HG03159 (cell line): ENCODE measurements around the gene SDK1.

ENCODE experiments used
- ATAC-seq: cut with Tn5 transposase; IDR thresholded peaks from one replicate; pipeline ENCODE4 v1.9.1; 2021; ENCODE audit warnings: mild to moderate bottlenecking, moderate library complexity; ENCODE audit not compliant: unreplicated experiment

Gene SDK1

GRCh38 chr7:3518546-3518945 is 217.5 kb downstream of the SDK1 start:
- no peak for ATAC-seq

- ATAC-seq: no peak
These were observed 219.2 kb downstream of the SDK1 start for GRCh38 chr7:3520206-3520605.

- ATAC-seq: no peak
These were observed 226.6 kb downstream of the SDK1 start for GRCh38 chr7:3527496-3528124.

- ATAC-seq: no peak
These were observed 232.0 kb downstream of the SDK1 start for GRCh38 chr7:3533040-3533439.

GRCh38 chr7:3537210-3537875 is 236.3 kb downstream of the SDK1 start:
- ATAC-seq: no peak

GRCh38 chr7:3538041-3538440 is 237.0 kb downstream of the SDK1 start:
- ATAC-seq: no peak

- ATAC-seq: no peak
These were observed 239.6 kb downstream of the SDK1 start for GRCh38 chr7:3540456-3541220.

- no peak for ATAC-seq
These were observed 243.2 kb downstream of the SDK1 start for GRCh38 chr7:3544202-3544601.

- no peak for ATAC-seq
These were observed 247.8 kb downstream of the SDK1 start for GRCh38 chr7:3548815-3549214.

GRCh38 chr7:3549601-3550000 is 248.5 kb downstream of the SDK1 start:
- ATAC-seq: no peak

GRCh38 chr7:3551536-3551935 is 250.5 kb downstream of the SDK1 start:
- ATAC-seq: no peak

- ATAC-seq: no peak
These were observed 251.4 kb downstream of the SDK1 start for GRCh38 chr7:3552499-3552898.

- no peak for ATAC-seq
These were observed 257.3 kb downstream of the SDK1 start for GRCh38 chr7:3558400-3558799.

- ATAC-seq: no peak
These were observed 258.2 kb downstream of the SDK1 start for GRCh38 chr7:3559278-3559677.

GRCh38 chr7:3560495-3560894 is 259.4 kb downstream of the SDK1 start:
- no peak for ATAC-seq

- no peak for ATAC-seq
These were observed 260.9 kb downstream of the SDK1 start for GRCh38 chr7:3561932-3562331.

- no peak for ATAC-seq
These were observed 263.2 kb downstream of the SDK1 start for GRCh38 chr7:3564231-3564630.

GRCh38 chr7:3568516-3568915 is 267.5 kb downstream of the SDK1 start:
- no peak for ATAC-seq

GRCh38 chr7:3569643-3570042 is 268.6 kb downstream of the SDK1 start:
- ATAC-seq: no peak

GRCh38 chr7:3573151-3573550 is 272.1 kb downstream of the SDK1 start:
- no peak for ATAC-seq

- no peak for ATAC-seq
These were observed 273.3 kb downstream of the SDK1 start for GRCh38 chr7:3574386-3574785.
